ENCODE data around the gene SH2D5. TPM values are rescaled to one million over a fixed set of nuclear protein-coding genes. Genes with fewer than 3 reads are reported as not detected.
"Not testable (repeated sequence)": the region's sequence is repeated elsewhere in the genome, so short reads cannot be mapped to it uniquely, and the experiment has no call there.

The SH2D5 gene
- polyA plus RNA-seq, 1 donor from 2014 or later: 14.1 TPM

DNA sequence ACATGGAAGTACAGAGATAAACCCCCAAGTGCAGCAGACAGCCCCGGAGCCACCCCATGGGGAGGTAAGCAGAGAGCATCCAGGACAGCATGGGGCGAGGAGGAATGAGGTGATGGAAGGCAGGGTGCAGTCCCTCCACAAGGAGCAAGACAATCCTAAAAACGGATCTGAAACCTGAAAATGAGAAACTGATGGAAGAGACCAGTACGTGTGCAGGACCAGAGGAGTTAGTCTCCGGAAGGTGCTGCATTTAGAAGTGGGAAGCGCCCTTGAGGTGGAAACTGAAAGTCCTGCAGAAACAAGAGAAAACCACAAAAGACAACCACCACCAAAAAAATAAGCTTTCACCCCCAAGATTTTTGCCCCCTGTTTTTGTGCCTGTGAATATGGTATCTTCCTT lies 53.9 kb downstream of the SH2D5 start:
- H3K9me2 ChIP-seq (ENCODE audit: insufficient read depth, low read length): no peaks in the 10 kb centered on the region
- H3K9ac ChIP-seq (ENCODE audit: low read length): no peak overlapping the region
- no peaks in the 10 kb centered on the region for H3K9me3 ChIP-seq (ENCODE audit: low read length)
- H3K79me2 ChIP-seq (replicated peaks; ENCODE audit: insufficient read depth, low read length): no peaks in the 10 kb centered on the region
- H4K20me1 ChIP-seq (ENCODE audit: insufficient read depth): no peaks in the 10 kb centered on the region
- no peak overlapping the region for H3K27ac ChIP-seq (ENCODE audit: low read length)
- H3K36me3 ChIP-seq (ENCODE audit: insufficient read depth, low read length): no peaks in the 10 kb centered on the region
- H3K4me3 ChIP-seq (ENCODE audit: low read length): no peak overlapping the region
- no peak overlapping the region for H3K4me2 ChIP-seq (ENCODE audit: low read length)
- no peaks in the 10 kb centered on the region for H3K27me3 ChIP-seq (ENCODE audit: insufficient read depth, low read depth, low read length)
- no peak overlapping the region for H2AFZ ChIP-seq (ENCODE audit: low read depth, low read length)
- H3F3A ChIP-seq (ENCODE audit: insufficient read depth, low read length, poor library complexity, severe bottlenecking): no peaks in the 10 kb centered on the region
- no peak for TF ChIP-seq POLR2AphosphoS5 (IDR thresholded peaks at IDR 0.05)
- TF ChIP-seq CTCF (IDR thresholded peaks at IDR 0.05; ENCODE audit: poor library complexity, severe bottlenecking): no peak
- no peak for TF ChIP-seq SMC3 (conservative IDR thresholded peaks at IDR 0.05; ENCODE audit: poor library complexity)

GRCh38 chr1:20673626-20674025 lies 58.9 kb downstream of the SH2D5 start:
- H4K20me1 ChIP-seq (ENCODE audit: insufficient read depth); H3K9ac ChIP-seq (ENCODE audit: low read length); H3K9me2 ChIP-seq (ENCODE audit: insufficient read depth, low read length); H2AFZ ChIP-seq (ENCODE audit: low read depth, low read length); H3K36me3 ChIP-seq (ENCODE audit: insufficient read depth, low read length); H3K4me2 ChIP-seq (ENCODE audit: low read length); H3K27me3 ChIP-seq (ENCODE audit: insufficient read depth, low read depth, low read length); H3K79me2 ChIP-seq (replicated peaks; ENCODE audit: insufficient read depth, low read length); H3K4me3 ChIP-seq (ENCODE audit: low read length); H3K27ac ChIP-seq (ENCODE audit: low read length); H3F3A ChIP-seq (ENCODE audit: insufficient read depth, low read length, poor library complexity, severe bottlenecking); H3K9me3 ChIP-seq (ENCODE audit: low read length): not testable (repeated sequence)

DNA sequence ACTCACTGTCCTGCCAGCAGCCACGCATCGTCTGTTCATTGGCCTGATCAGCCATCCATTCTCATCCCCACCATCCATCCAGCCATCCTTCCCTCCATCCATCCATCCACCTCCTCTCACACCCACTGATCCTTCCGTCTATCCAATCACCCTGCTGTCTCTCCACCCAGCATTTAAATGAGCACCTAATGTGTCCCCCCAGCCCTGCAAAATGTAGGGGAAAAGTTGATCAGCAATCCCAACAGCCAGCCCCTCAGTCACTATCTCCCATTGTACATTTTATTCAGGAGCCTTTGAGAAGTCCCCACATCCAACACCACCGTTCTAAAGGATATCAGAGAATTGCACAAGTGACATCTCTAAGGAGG lies 60.3 kb downstream of the SH2D5 start:
- Histone ChIP-seq H3K4me2 (ENCODE audit: low read length) (no peak overlapping the region), H4K20me1 (ENCODE audit: insufficient read depth) (no peaks in the 10 kb centered on the region), H3F3A (ENCODE audit: insufficient read depth, low read length, poor library complexity, severe bottlenecking) (no peaks in the 10 kb centered on the region), H3K79me2 (replicated peaks; ENCODE audit: insufficient read depth, low read length) (no peaks in the 10 kb centered on the region), H3K27ac (ENCODE audit: low read length) (no peak overlapping the region), H3K4me3 (ENCODE audit: low read length) (no peak overlapping the region), H3K36me3 (ENCODE audit: insufficient read depth, low read length) (no peaks in the 10 kb centered on the region), H3K27me3 (ENCODE audit: insufficient read depth, low read depth, low read length) (no peaks in the 10 kb centered on the region), H3K9ac (ENCODE audit: low read length) (no peak overlapping the region), H3K9me3 (ENCODE audit: low read length) (no peaks in the 10 kb centered on the region), H3K9me2 (ENCODE audit: insufficient read depth, low read length) (no peaks in the 10 kb centered on the region), H2AFZ (ENCODE audit: low read depth, low read length) (no peak overlapping the region)
- TF ChIP-seq TAF1 (IDR thresholded peaks at IDR 0.05; ENCODE audit: low read depth): no peak
- no peak for TF ChIP-seq EP300 (conservative IDR thresholded peaks at IDR 0.05; ENCODE audit: poor library complexity, severe bottlenecking)
- TF ChIP-seq RAD21 (conservative IDR thresholded peaks at IDR 0.05): no peak
- TF ChIP-seq POLR2AphosphoS5 (IDR thresholded peaks at IDR 0.05): no peak

- no peaks in the 10 kb centered on the region for H3F3A ChIP-seq (ENCODE audit: insufficient read depth, low read length, poor library complexity, severe bottlenecking)
- H3K9ac ChIP-seq (ENCODE audit: low read length): no peak overlapping the region
- no peak for TF ChIP-seq TAF1 (IDR thresholded peaks at IDR 0.05; ENCODE audit: low read depth)
- TF ChIP-seq REST (IDR thresholded peaks at IDR 0.05; ENCODE audit: borderline replicate concordance): no peak
- no peak for TF ChIP-seq EP300 (conservative IDR thresholded peaks at IDR 0.05; ENCODE audit: poor library complexity, severe bottlenecking)
- no peak for TF ChIP-seq RAD21 (conservative IDR thresholded peaks at IDR 0.05)
- TF ChIP-seq EZH2 (IDR thresholded peaks at IDR 0.05; ENCODE audit: borderline replicate concordance, insufficient read depth, low read length, poor library complexity, severe bottlenecking): no peak
- no peak for TF ChIP-seq CTCF (IDR thresholded peaks at IDR 0.05; ENCODE audit: poor library complexity, severe bottlenecking)
- TF ChIP-seq POLR2AphosphoS5 (IDR thresholded peaks at IDR 0.05): no peak
- TF ChIP-seq SMC3 (conservative IDR thresholded peaks at IDR 0.05; ENCODE audit: poor library complexity): no peak
- no peak for TF ChIP-seq MXI1 (conservative IDR thresholded peaks at IDR 0.05; ENCODE audit: poor library complexity, severe bottlenecking)
- no peaks in the 10 kb centered on the region for H4K20me1 ChIP-seq (ENCODE audit: insufficient read depth)
- no peak overlapping the region for H3K4me3 ChIP-seq (ENCODE audit: low read length)
- H3K9me2 ChIP-seq (ENCODE audit: insufficient read depth, low read length): no peaks in the 10 kb centered on the region
- no peaks in the 10 kb centered on the region for H3K9me3 ChIP-seq (ENCODE audit: low read length)
- no peak overlapping the region for H3K27ac ChIP-seq (ENCODE audit: low read length)
- no peak overlapping the region for H3K4me2 ChIP-seq (ENCODE audit: low read length)
- no peaks in the 10 kb centered on the region for H3K36me3 ChIP-seq (ENCODE audit: insufficient read depth, low read length)
- no peaks in the 10 kb centered on the region for H3K27me3 ChIP-seq (ENCODE audit: insufficient read depth, low read depth, low read length)
- H2AFZ ChIP-seq (ENCODE audit: low read depth, low read length): no peak overlapping the region
- H3K79me2 ChIP-seq (replicated peaks; ENCODE audit: insufficient read depth, low read length): no peaks in the 10 kb centered on the region
Observed at GRCh38 chr1:20670936-20671335, 61.6 kb downstream of the SH2D5 start.
